Tibial nerve (tissue), 4 donors: ENCODE measurements around the gene PTPRM. TPM values are rescaled to one million over a fixed set of nuclear protein-coding genes. Genes with fewer than 3 reads are reported as not detected.
A peak's percentile ranks its signal among the peaks of the same experiment; 100 is the strongest.

ENCODE experiments used
- DNase-seq, 2 donors: peaks; one replicate each; pipeline ENCODE4 v3.0.0-alpha.2; 2019; ENCODE audit warnings: low spot score in 2 of 2
- H3K27ac ChIP-seq, 4 donors: fragments of 200-600 bp; sonication (generic) in 3 of 4; one replicate each; pipeline ENCODE4 v1.5.1; 2017 to 2019; ENCODE audit warnings: mild to moderate bottlenecking in 1 of 4
- H3K27me3 ChIP-seq, 2 donors: fragments of 200-600 bp; sonication (generic) in 1 of 2; one replicate each; pipeline versions ENCODE4 v1.5.1 to v1.6.0; 2017 to 2019
- H3K36me3 ChIP-seq, 3 donors: fragments of 200-600 bp; sonication (generic); one replicate each; pipeline ENCODE4 v1.5.1; 2018 to 2019
- H3K4me1 ChIP-seq, 4 donors: fragments of 200-600 bp; sonication (generic) in 3 of 4; one replicate each; pipeline ENCODE4 v1.5.1; 2017 to 2019
- H3K4me3 ChIP-seq, 4 donors: fragments of 200-600 bp; sonication (generic) in 3 of 4; one replicate each; pipeline ENCODE4 v1.5.1; 2017 to 2019; ENCODE audit warnings: mild to moderate bottlenecking in 1 of 4, moderate library complexity in 1 of 4
- H3K9me3 ChIP-seq, 4 donors: fragments of 200-600 bp; sonication (generic) in 3 of 4; one replicate each; pipeline ENCODE4 v1.5.1; 2017 to 2019
- CTCF ChIP-seq, 5 experiments: fragments of 200-600 bp in 3 of 5; fragments of 450-650 bp in 2 of 5; sonication (generic) in 3 of 5; IDR thresholded peaks; one replicate each; pipeline ENCODE4 v1.5.1; 2016 to 2019; ENCODE audit warnings: antibody characterized with exemption in 5 of 5, mild to moderate bottlenecking in 3 of 5, moderate library complexity in 2 of 5
- EP300 ChIP-seq, 2 donors: sonication (generic); formaldehyde crosslinking; IDR thresholded peaks; one replicate each; pipeline ENCODE4 v1.6.1; 2017; ENCODE audit warnings: antibody characterized with exemption in 2 of 2, mild to moderate bottlenecking in 1 of 2
- POLR2A ChIP-seq, 2 donors: fragments of 450-650 bp; IDR thresholded peaks; one replicate each; pipeline ENCODE4 v1.6.1; 2017; ENCODE audit warnings: antibody characterized with exemption in 2 of 2, mild to moderate bottlenecking in 2 of 2, moderate library complexity in 2 of 2
- WGBS, 2 donors: methylation state at CpG; one replicate each; pipeline ENCODE4 v1.1.5; 2018; 5-methylcytosine and 5-hydroxymethylcytosine counted together
- total RNA-seq, 4 donors: library from RNA; depleted of rRNA; stranded (reverse); fragments of >200 nt; gene quantifications; one replicate each; pipeline ENCODE4 v1.1.0, GENCODE V29; 2016

The PTPRM gene
- total RNA-seq, 4 donors from 2014 or later: 62.2 to 92.4 (median 80.7) TPM

GRCh38 chr18:7592305-7593071 is 25.4 kb downstream of the PTPRM start:
- Histone ChIP-seq H3K36me3 (no peaks in the 10 kb centered on the region), H3K27me3 (no peaks in the 10 kb centered on the region), H3K4me1 (peaks cover 0 to 9% (median 0%) of the 10 kb centered on the region in 4 donors), H3K9me3 (no peaks in the 10 kb centered on the region), H3K27ac (no peak overlapping the region), H3K4me3 (no peak overlapping the region)
- TF ChIP-seq POLR2A (IDR thresholded peaks at IDR 0.05) (no peak), CTCF (IDR thresholded peaks at IDR 0.05) (no peak), EP300 (IDR thresholded peaks at IDR 0.05) (no peak)
- WGBS, 2 donors: 75 to 79% methylated on average over 4 of the region's 4 CpGs
- DNase-seq: no peak

GRCh38 chr18:7593218-7593819 is 26.2 kb downstream of the PTPRM start:
- no peaks in the 10 kb centered on the region for H3K27me3 ChIP-seq
- no peak overlapping the region for H3K27ac ChIP-seq
- 68 to 82% methylated on average over 5 of the region's 5 CpGs for WGBS, 2 donors
- TF ChIP-seq EP300 (IDR thresholded peaks at IDR 0.05): no peak
- no peak for TF ChIP-seq CTCF (IDR thresholded peaks at IDR 0.05)
- TF ChIP-seq POLR2A (IDR thresholded peaks at IDR 0.05): no peak
- no peaks in the 10 kb centered on the region for H3K9me3 ChIP-seq
- DNase-seq: no peak
- H3K36me3 ChIP-seq: no peaks in the 10 kb centered on the region
- H3K4me1 ChIP-seq: peaks cover 0 to 9% (median 0%) of the 10 kb centered on the region in 4 donors
- no peak overlapping the region for H3K4me3 ChIP-seq

- H3K4me1 ChIP-seq: peaks cover 0 to 2% (median 0%) of the 10 kb centered on the region in 4 donors
- 73 to 84% methylated on average over 4 of the region's 4 CpGs for WGBS, 2 donors
- peaks cover 0 to 12% (median 0%) of the 10 kb centered on the region in 3 donors for H3K36me3 ChIP-seq
- no peak overlapping the region for H3K4me3 ChIP-seq
- DNase-seq: no peak
- H3K27ac ChIP-seq: no peak overlapping the region
- H3K27me3 ChIP-seq: no peaks in the 10 kb centered on the region
- no peaks in the 10 kb centered on the region for H3K9me3 ChIP-seq
- TF ChIP-seq POLR2A (IDR thresholded peaks at IDR 0.05): no peak
- no peak for TF ChIP-seq CTCF (IDR thresholded peaks at IDR 0.05)
- TF ChIP-seq EP300 (IDR thresholded peaks at IDR 0.05): peak in 1 of 2 donors; percentile 33
Observed at GRCh38 chr18:7596147-7596546, 29.0 kb downstream of the PTPRM start.

DNA sequence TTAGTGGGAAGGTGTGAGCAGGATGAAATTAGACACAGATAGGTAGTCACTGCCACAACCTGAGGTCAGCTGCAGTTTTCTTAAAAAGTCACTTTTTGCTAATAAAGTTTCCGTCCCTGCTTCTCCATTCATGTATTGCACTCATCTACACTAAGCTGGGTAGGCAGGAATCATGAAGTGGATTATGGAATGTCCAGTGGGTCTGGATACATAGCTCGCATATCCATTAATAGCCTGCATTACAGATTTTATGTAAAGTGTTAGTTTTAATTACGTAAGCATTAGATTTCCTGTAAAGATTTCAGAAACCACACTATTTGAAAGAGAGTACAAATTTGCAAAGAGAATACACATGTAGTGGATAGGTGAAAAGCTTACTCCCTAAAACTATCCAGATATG is 30.4 kb downstream of the PTPRM start:
- Histone ChIP-seq H3K27ac (no peak overlapping the region), H3K36me3 (peaks cover 0 to 12% (median 0%) of the 10 kb centered on the region in 3 donors), H3K4me1 (no peaks in the 10 kb centered on the region), H3K4me3 (no peak overlapping the region), H3K9me3 (no peaks in the 10 kb centered on the region), H3K27me3 (no peaks in the 10 kb centered on the region)
- no peak for DNase-seq
- TF ChIP-seq EP300 (IDR thresholded peaks at IDR 0.05): no peak
- no peak for TF ChIP-seq POLR2A (IDR thresholded peaks at IDR 0.05)
- no peak for TF ChIP-seq CTCF (IDR thresholded peaks at IDR 0.05)
- 78 to 96% methylated on average over 3 of the region's 3 CpGs for WGBS, 2 donors
